Kidney epithelial cell (primary cell): Measurements from ENCODE around the gene CYP4F3. TPM values are rescaled to one million over a fixed set of nuclear protein-coding genes. Genes with fewer than 3 reads are reported as not detected.
"Not testable (repeated sequence)": the region's sequence is repeated elsewhere in the genome, so short reads cannot be mapped to it uniquely, and the experiment has no call there.

ENCODE experiments used
- DNase-seq: peaks from one replicate; pipeline ENCODE4 v3.0.0-alpha.2; 2010; ENCODE audit warnings: low read depth
- H3K27me3 ChIP-seq: 2 replicates; pipeline ENCODE4 v1.6.0; 2011; ENCODE audit warnings: low read length; ENCODE audit not compliant: control insufficient read depth, insufficient read depth
- H3K36me3 ChIP-seq: 2 replicates; pipeline ENCODE4 v1.5.1; 2011; ENCODE audit warnings: low read length; ENCODE audit not compliant: control insufficient read depth, insufficient read depth
- H3K4me3 ChIP-seq: 2 replicates; pipeline ENCODE4 v1.5.1; 2011; ENCODE audit warnings: low read depth, mild to moderate bottlenecking, control low read depth, low read length
- CTCF ChIP-seq: IDR thresholded peaks from 2 replicates; pipeline ENCODE4 v1.5.1; 2011; ENCODE audit warnings: mild to moderate bottlenecking, moderate library complexity, low read length, control low read depth, inconsistent platforms; ENCODE audit not compliant: insufficient read depth, poor library complexity, severe bottlenecking
- total RNA-seq: library from RNA; depleted of rRNA; stranded (reverse); fragments of >200 nt; gene quantifications from 2 replicates; pipeline ENCODE4 v1.2.3, GENCODE V29; 2015

CYP4F3 gene
- not detected in 2 replicates for total RNA-seq

- Histone ChIP-seq H3K27me3 (no peaks in the 10 kb centered on the region), H3K36me3 (no peaks in the 10 kb centered on the region), H3K4me3 (no peak within 1 kb of the TSS)
- no peak for DNase-seq
- no peak for TF ChIP-seq CTCF
These were observed at the start of gene CYP4F3 for GRCh38 chr19:15640294-15640903. Gene CYP4F3 (plus strand): TSS chr19:15640897. CDS start chr19:15641416, 519 bp downstream.

DNA sequence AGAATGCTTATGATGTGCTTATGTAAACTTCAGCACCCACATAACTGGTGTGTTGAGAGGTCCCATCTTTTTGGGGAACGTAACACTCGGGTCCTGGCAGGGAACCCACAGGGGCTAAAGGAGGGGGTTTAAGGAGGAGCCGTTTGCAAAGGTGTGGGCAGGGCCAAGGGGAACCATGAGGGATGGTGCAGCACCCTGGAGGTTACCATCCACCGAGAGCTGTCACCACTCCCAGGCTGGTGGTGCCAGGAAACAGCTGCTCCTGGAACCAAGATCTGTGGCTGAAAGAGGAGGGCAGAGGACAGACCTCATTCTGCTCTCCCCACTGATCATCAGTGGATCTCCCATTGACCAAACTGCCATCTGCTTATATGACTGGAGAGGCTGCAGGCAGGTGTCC, 48.9 kb upstream of the CYP4F3 start:
- Histone ChIP-seq H3K4me3 (no peak overlapping the region), H3K27me3 (no peaks in the 10 kb centered on the region), H3K36me3 (no peaks in the 10 kb centered on the region)
- DNase-seq: no peak
- TF ChIP-seq CTCF: no peak

DNA sequence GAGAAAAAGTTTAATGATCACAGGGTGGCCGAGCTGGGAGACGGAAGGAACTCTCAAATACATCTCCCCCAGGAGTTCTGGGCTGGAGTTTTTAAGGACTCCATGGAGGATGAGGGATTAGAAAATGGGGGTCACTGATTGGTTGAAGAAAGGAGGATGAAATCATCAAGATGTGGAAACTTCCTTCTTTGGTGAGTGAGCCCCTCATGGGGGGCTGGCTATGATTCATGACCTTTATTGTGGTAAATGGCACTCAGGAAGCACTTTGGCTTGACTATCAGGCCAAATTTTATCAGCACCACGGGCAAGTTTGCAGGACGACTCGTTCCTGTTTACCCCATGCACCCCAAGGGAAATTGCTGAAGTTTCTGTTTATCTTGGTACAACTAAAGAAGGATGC, 48.2 kb upstream of the CYP4F3 start:
- not testable (repeated sequence) for H3K4me3 ChIP-seq, H3K27me3 ChIP-seq, H3K36me3 ChIP-seq, DNase-seq

GRCh38 chr19:15593766-15594165, 46.9 kb upstream of the CYP4F3 start:
- H3K4me3 ChIP-seq, DNase-seq, H3K27me3 ChIP-seq, H3K36me3 ChIP-seq: not testable (repeated sequence)

DNA sequence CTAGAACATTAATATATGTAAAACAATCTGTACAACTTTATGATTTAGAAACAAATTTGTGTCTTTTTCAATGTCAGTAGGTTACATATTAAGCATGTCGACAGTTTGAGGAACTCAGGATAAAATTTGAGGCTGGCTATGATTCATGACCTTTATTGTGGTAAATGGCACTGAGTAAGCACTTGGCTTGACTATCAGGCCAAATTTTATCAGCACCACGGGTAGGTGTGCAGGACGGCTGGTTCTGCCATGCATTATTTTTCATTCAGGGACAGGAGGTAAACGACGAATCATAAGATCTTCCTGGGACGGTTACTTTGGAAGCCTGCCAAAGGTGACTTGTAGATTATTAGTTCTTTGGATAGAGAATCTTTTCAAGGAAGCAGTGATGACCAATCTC, 45.6 kb upstream of the CYP4F3 start:
- no peak overlapping the region for H3K4me3 ChIP-seq
- TF ChIP-seq CTCF: no peak
- DNase-seq: no peak
- no peaks in the 10 kb centered on the region for H3K27me3 ChIP-seq
- no peaks in the 10 kb centered on the region for H3K36me3 ChIP-seq

- not testable (repeated sequence) for H3K36me3 ChIP-seq, H3K4me3 ChIP-seq, DNase-seq, H3K27me3 ChIP-seq
These were observed 32.4 kb upstream of the CYP4F3 start for GRCh38 chr19:15607978-15608925.

- TF ChIP-seq CTCF: no peak
- Histone ChIP-seq H3K4me3 (no peak overlapping the region), H3K36me3 (no peaks in the 10 kb centered on the region), H3K27me3 (no peaks in the 10 kb centered on the region)
- DNase-seq: no peak
These were observed 31.4 kb upstream of the CYP4F3 start for GRCh38 chr19:15609261-15609660.
